CD4-positive, alpha-beta T cell (primary cell): ENCODE measurements around the gene USP32. TPM values are rescaled to one million over a fixed set of nuclear protein-coding genes. Genes with fewer than 3 reads are reported as not detected.

Source experiments
- ATAC-seq: fragments of 200-7000 bp; cut with Tn5 transposase; one replicate; pipeline ENCODE4 v1.10.0; 2022; ENCODE audit warnings: mild to moderate bottlenecking; ENCODE audit not compliant: poor library complexity
- CTCF ChIA-PET: fragments of 350-600 bp; sonication (Branson Sonifier 250); formaldehyde crosslinking; loops from one replicate; lab custom pipeline; 2021; ENCODE audit warnings: antibody characterized with exemption, inconsistent platforms; lab: Charles Lee
- POLR2A ChIA-PET: fragments of 350-600 bp; sonication (Branson Sonifier 250); formaldehyde crosslinking; loops from one replicate; lab custom pipeline; 2021; ENCODE audit warnings: antibody characterized with exemption, inconsistent platforms; lab: Charles Lee
- DNase-seq, 14 experiments: peaks; one replicate each; pipeline ENCODE4 v3.0.0-alpha.2; 2013 to 2020; ENCODE audit warnings: mixed read lengths in 2 of 14
- H3K27ac ChIP-seq, 2 donors: one replicate each; pipeline versions ENCODE4 v1.5.1 to v1.7.0; 2013; ENCODE audit warnings: low read length in 2 of 2, low read depth in 1 of 2, mild to moderate bottlenecking in 1 of 2
- H3K27me3 ChIP-seq, 2 experiments: 1 replicate in 1 of 2; 2 replicates in 1 of 2; pipeline versions ENCODE4 v1.6.1 to v1.7.0; 2013; ENCODE audit warnings: low read length in 2 of 2, control low read depth in 1 of 2, mild to moderate bottlenecking in 1 of 2, moderate library complexity in 1 of 2; ENCODE audit not compliant: insufficient read depth in 2 of 2, control insufficient read depth in 1 of 2
- H3K36me3 ChIP-seq: one replicate; pipeline ENCODE4 v1.6.1; 2013; ENCODE audit warnings: low read length, control low read depth; ENCODE audit not compliant: insufficient read depth
- H3K4me1 ChIP-seq: one replicate; pipeline ENCODE4 v1.6.1; 2013; ENCODE audit warnings: low read length, control low read depth; ENCODE audit not compliant: insufficient read depth
- H3K4me3 ChIP-seq: one replicate; pipeline ENCODE4 v1.5.1; 2013; ENCODE audit warnings: mild to moderate bottlenecking, low read length, moderate library complexity
- H3K9me3 ChIP-seq, 2 experiments: 1 replicate in 1 of 2; 2 replicates in 1 of 2; pipeline versions ENCODE4 v1.6.1 to v1.7.0; 2013; ENCODE audit warnings: low read length in 2 of 2, mild to moderate bottlenecking in 2 of 2, control low read depth in 1 of 2, moderate library complexity in 1 of 2; ENCODE audit not compliant: control insufficient read depth in 1 of 2, insufficient read depth in 1 of 2
- H3K27ac Mint-ChIP-seq: one replicate; pipeline ENCODE4 v1.8.0; 2020; ENCODE audit warnings: mixed read lengths
- H3K27me3 Mint-ChIP-seq: one replicate; pipeline ENCODE4 v1.8.0; 2021; ENCODE audit warnings: mixed read lengths
- H3K36me3 Mint-ChIP-seq: one replicate; pipeline ENCODE4 v1.8.0; 2021; ENCODE audit warnings: low read depth, mixed read lengths
- H3K4me1 Mint-ChIP-seq: one replicate; pipeline ENCODE4 v1.8.0; 2021; ENCODE audit warnings: low read depth, mixed read lengths
- H3K4me3 Mint-ChIP-seq: one replicate; pipeline ENCODE4 v1.8.0; 2020; ENCODE audit warnings: mild to moderate bottlenecking, mixed read lengths
- H3K9me3 Mint-ChIP-seq: one replicate; pipeline ENCODE4 v1.8.0; 2020; ENCODE audit warnings: mixed read lengths
- CTCF ChIP-seq: fragments of 200-600 bp; IDR thresholded peaks from one replicate; pipeline ENCODE4 v1.8.0; 2022; ENCODE audit warnings: antibody characterized with exemption, mild to moderate bottlenecking
- intact Hi-C, 2 experiments: fragments of 100-400 bp; cut with DNase I in 1 of 2; cut with micrococcal nuclease in 1 of 2; formaldehyde crosslinking; loops; one replicate each; pipeline versions ENCODE4 v1.15.1 to v1.9.0; 2023 to 2025; cut with DNase I, micrococcal nuclease
- total RNA-seq, 174 experiments: library from RNA in 2 of 174; stranded (reverse) in 2 of 174; gene quantifications; one replicate each; pipeline ENCODE4 v1.2.3 and lab custom pipeline; 2021 to 2026

USP32 gene
- total RNA-seq, 2 experiments from 2014 or later: 23.9 to 24.7 TPM

GRCh38 chr17:60396412-60396811, 4.5 kb upstream of the USP32 start:
- DNase-seq: no peak
- no peak for TF ChIP-seq CTCF
- CTCF ChIA-PET: interaction anchor here (0.6 to 1.2 kb wide), 2 partner anchors 13 to 36 kb away, joined by 3 read pairs; no protein-coding TSS in a partner anchor
- intact Hi-C loops: loop anchor here (10.0 kb wide), 3 partner anchors 832 to 1882 kb away; partner anchors contain the start of genes DHX40 (in 1 of the 2), MTMR4 (in 1 of the 2) and TRIM37 (in 1 of the 2)
- Histone ChIP-seq H3K36me3 (no peaks in the 10 kb centered on the region), H3K27me3 (no peaks in the 10 kb centered on the region), H3K4me1 (peaks cover 17% of the 10 kb centered on the region), H3K9me3 (no peaks in the 10 kb centered on the region), H3K4me3 (no peak overlapping the region), H3K27ac (no peak overlapping the region)
- no peak for ATAC-seq
- Mint-ChIP-seq H3K4me1 (peaks cover 20% of the 10 kb centered on the region), H3K27ac (no peak overlapping the region), H3K27me3 (no peaks in the 10 kb centered on the region), H3K9me3 (no peaks in the 10 kb centered on the region), H3K36me3 (peaks cover 14% of the 10 kb centered on the region), H3K4me3 (no peak overlapping the region)
- POLR2A ChIA-PET: no interaction called here

- Mint-ChIP-seq H3K27me3 (no peaks in the 10 kb centered on the region), H3K27ac (peak overlapping the region; percentile 21), H3K9me3 (no peaks in the 10 kb centered on the region), H3K36me3 (peaks cover 22% of the 10 kb centered on the region), H3K4me3 (no peak overlapping the region), H3K4me1 (peaks cover 27% of the 10 kb centered on the region)
- Histone ChIP-seq H3K36me3 (no peaks in the 10 kb centered on the region), H3K4me3 (no peak overlapping the region), H3K27me3 (no peaks in the 10 kb centered on the region), H3K27ac (no peak overlapping the region), H3K9me3 (no peaks in the 10 kb centered on the region), H3K4me1 (peaks cover 25% of the 10 kb centered on the region)
- ATAC-seq: no peak
- peak in 2 of 14 experiments; percentile 14 to 23 for DNase-seq
- intact Hi-C loops: loop anchor here (2.0 to 10.0 kb wide), 4 partner anchors 25 to 1881 kb away; partner anchors contain the start of genes DHX40 (in 1 of the 2), MTMR4 (in 1 of the 2) and TRIM37 (in 1 of the 2)
- ChIA-PET POLR2A (no interaction called here), CTCF (interaction anchor here (0.6 to 0.7 kb wide), 2 partner anchors 12 to 37 kb away, joined by 3 read pairs; no protein-coding TSS in a partner anchor)
- no peak for TF ChIP-seq CTCF
Observed at GRCh38 chr17:60395508-60396065, 3.7 kb upstream of the USP32 start.

- peaks cover 37% of the 10 kb centered on the region for H3K4me1 Mint-ChIP-seq
- H3K9me3 Mint-ChIP-seq: no peaks in the 10 kb centered on the region
- no peaks in the 10 kb centered on the region for H3K9me3 ChIP-seq
- no peak for ATAC-seq
- no peaks in the 10 kb centered on the region for H3K36me3 ChIP-seq
- peak overlapping the region; percentile 73 for H3K4me3 Mint-ChIP-seq
- peaks cover 23% of the 10 kb centered on the region for H3K36me3 Mint-ChIP-seq
- H3K4me3 ChIP-seq: no peak overlapping the region
- H3K27ac Mint-ChIP-seq: peak overlapping the region; percentile 64
- POLR2A ChIA-PET: interaction anchor here (2.3 kb wide), 1 partner anchor 205 kb away, joined by 7 read pairs; the partner anchor contains the start of gene PPM1D
- CTCF ChIA-PET: no interaction called here
- intact Hi-C loops: loop anchor here (2.0 to 10.0 kb wide), 8 partner anchors 27 to 1879 kb away; partner anchors contain the start of genes PPM1D (in 2 of the 2), BCAS3 (in 1 of the 2), DHX40 (in 1 of the 2) and MTMR4 (in 1 of the 2)
- no peaks in the 10 kb centered on the region for H3K27me3 ChIP-seq
- DNase-seq: no peak
- peaks cover 34% of the 10 kb centered on the region for H3K4me1 ChIP-seq
- no peak overlapping the region for H3K27ac ChIP-seq
- no peak for TF ChIP-seq CTCF
- H3K27me3 Mint-ChIP-seq: no peaks in the 10 kb centered on the region
Observed at GRCh38 chr17:60393840-60394723, 2.1 kb upstream of the USP32 start.
